ENCODE measurements around the gene BDKRB1.
"Not testable (repeated sequence)": the region's sequence is repeated elsewhere in the genome, so short reads cannot be mapped to it uniquely, and the experiment has no call there.

Gene BDKRB1

GRCh38 chr14:96242126-96242525 is 13.9 kb upstream of the BDKRB1 start:
- H3K9ac ChIP-seq (ENCODE audit: low read length), result no peak overlapping the region
- no peaks in the 10 kb centered on the region for H4K20me1 ChIP-seq (ENCODE audit: low read depth, low read length)
- H3K4me3 ChIP-seq (ENCODE audit: insufficient read depth, low read length, poor library complexity, severe bottlenecking), result no peak overlapping the region
- H3K4me2 ChIP-seq (ENCODE audit: low read depth, low read length, poor library complexity, severe bottlenecking), result no peak overlapping the region
- no peaks in the 10 kb centered on the region for H3K9me3 ChIP-seq (ENCODE audit: insufficient read depth, low read length)
- no peaks in the 10 kb centered on the region for H3K79me2 ChIP-seq (ENCODE audit: insufficient read depth, low read length)
- TF ChIP-seq EZH2phosphoT487 (conservative IDR thresholded peaks at IDR 0.05; ENCODE audit: low read length) (no peak), CTCF (IDR thresholded peaks at IDR 0.05; ENCODE audit: insufficient read depth, low read length, poor library complexity, severe bottlenecking) (no peak)
- no peak overlapping the region for H2AFZ ChIP-seq (ENCODE audit: low read depth, low read length, severe bottlenecking)
- no peaks in the 10 kb centered on the region for H3F3A ChIP-seq (ENCODE audit: insufficient read depth)
- no peaks in the 10 kb centered on the region for H3K9me2 ChIP-seq (replicated peaks; ENCODE audit: insufficient read depth, low read length)
- H3K27me3 ChIP-seq (ENCODE audit: low read length), result no peaks in the 10 kb centered on the region
- H3K36me3 ChIP-seq (ENCODE audit: low read length), result no peaks in the 10 kb centered on the region
- no peak overlapping the region for H3K27ac ChIP-seq (ENCODE audit: low read depth, low read length)

GRCh38 chr14:96243785-96244184 is 12.2 kb upstream of the BDKRB1 start:
- H3F3A ChIP-seq (ENCODE audit: insufficient read depth), result no peaks in the 10 kb centered on the region
- H2AFZ ChIP-seq (ENCODE audit: low read depth, low read length, severe bottlenecking), result no peak overlapping the region
- no peak for TF ChIP-seq EZH2phosphoT487 (conservative IDR thresholded peaks at IDR 0.05; ENCODE audit: low read length)
- no peak for TF ChIP-seq CTCF (IDR thresholded peaks at IDR 0.05; ENCODE audit: insufficient read depth, low read length, poor library complexity, severe bottlenecking)
- no peaks in the 10 kb centered on the region for H3K79me2 ChIP-seq (ENCODE audit: insufficient read depth, low read length)
- H3K27ac ChIP-seq (ENCODE audit: low read depth, low read length), result no peak overlapping the region
- no peak overlapping the region for H3K4me3 ChIP-seq (ENCODE audit: insufficient read depth, low read length, poor library complexity, severe bottlenecking)
- H3K9ac ChIP-seq (ENCODE audit: low read length), result no peak overlapping the region
- H3K9me3 ChIP-seq (ENCODE audit: insufficient read depth, low read length), result no peaks in the 10 kb centered on the region
- no peaks in the 10 kb centered on the region for H3K36me3 ChIP-seq (ENCODE audit: low read length)
- H4K20me1 ChIP-seq (ENCODE audit: low read depth, low read length), result no peaks in the 10 kb centered on the region
- no peaks in the 10 kb centered on the region for H3K9me2 ChIP-seq (replicated peaks; ENCODE audit: insufficient read depth, low read length)
- no peak overlapping the region for H3K4me2 ChIP-seq (ENCODE audit: low read depth, low read length, poor library complexity, severe bottlenecking)
- no peaks in the 10 kb centered on the region for H3K27me3 ChIP-seq (ENCODE audit: low read length)

DNA sequence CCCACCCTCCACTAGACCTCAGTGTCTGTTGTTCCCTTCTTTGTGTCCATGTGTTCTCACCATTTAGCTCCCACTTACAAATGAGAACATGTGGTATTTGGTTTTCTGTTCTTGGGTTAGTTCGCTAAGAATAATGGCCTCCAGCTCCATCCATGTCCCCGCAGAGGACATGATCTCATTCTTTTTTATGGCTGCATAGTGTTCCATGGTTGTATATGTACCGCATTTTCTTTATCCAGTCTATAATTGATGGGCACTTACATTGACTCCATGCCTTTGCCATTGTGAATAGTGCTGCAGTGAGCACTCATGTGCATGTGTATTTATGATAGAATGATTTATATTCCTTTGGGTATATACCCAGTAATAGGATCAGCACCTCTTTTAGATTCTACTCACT is 10.9 kb upstream of the BDKRB1 start:
- not testable (repeated sequence) for H2AFZ ChIP-seq (ENCODE audit: low read depth, low read length, severe bottlenecking); H3F3A ChIP-seq (ENCODE audit: insufficient read depth); H4K20me1 ChIP-seq (ENCODE audit: low read depth, low read length); H3K27me3 ChIP-seq (ENCODE audit: low read length); H3K36me3 ChIP-seq (ENCODE audit: low read length); H3K4me3 ChIP-seq (ENCODE audit: insufficient read depth, low read length, poor library complexity, severe bottlenecking); H3K79me2 ChIP-seq (ENCODE audit: insufficient read depth, low read length); H3K4me2 ChIP-seq (ENCODE audit: low read depth, low read length, poor library complexity, severe bottlenecking); H3K27ac ChIP-seq (ENCODE audit: low read depth, low read length); H3K9ac ChIP-seq (ENCODE audit: low read length); H3K9me2 ChIP-seq (replicated peaks; ENCODE audit: insufficient read depth, low read length); H3K9me3 ChIP-seq (ENCODE audit: insufficient read depth, low read length)

GRCh38 chr14:96245710-96246538 is 10.1 kb upstream of the BDKRB1 start:
- H3K4me3 ChIP-seq (ENCODE audit: insufficient read depth, low read length, poor library complexity, severe bottlenecking), result no peak overlapping the region
- no peak overlapping the region for H3K9ac ChIP-seq (ENCODE audit: low read length)
- no peaks in the 10 kb centered on the region for H3K36me3 ChIP-seq (ENCODE audit: low read length)
- no peak for TF ChIP-seq EZH2phosphoT487 (conservative IDR thresholded peaks at IDR 0.05; ENCODE audit: low read length)
- TF ChIP-seq CTCF (IDR thresholded peaks at IDR 0.05; ENCODE audit: insufficient read depth, low read length, poor library complexity, severe bottlenecking), result no peak
- no peak overlapping the region for H2AFZ ChIP-seq (ENCODE audit: low read depth, low read length, severe bottlenecking)
- H3K79me2 ChIP-seq (ENCODE audit: insufficient read depth, low read length), result no peaks in the 10 kb centered on the region
- H3K9me3 ChIP-seq (ENCODE audit: insufficient read depth, low read length), result no peaks in the 10 kb centered on the region
- H3K27me3 ChIP-seq (ENCODE audit: low read length), result no peaks in the 10 kb centered on the region; the same call in 1 of the 2 replicates
- H3F3A ChIP-seq (ENCODE audit: insufficient read depth), result no peaks in the 10 kb centered on the region
- H3K4me2 ChIP-seq (ENCODE audit: low read depth, low read length, poor library complexity, severe bottlenecking), result no peak overlapping the region
- no peak overlapping the region for H3K27ac ChIP-seq (ENCODE audit: low read depth, low read length)
- no peaks in the 10 kb centered on the region for H4K20me1 ChIP-seq (ENCODE audit: low read depth, low read length)
- H3K9me2 ChIP-seq (replicated peaks; ENCODE audit: insufficient read depth, low read length), result no peaks in the 10 kb centered on the region
